ENCODE measurements around the gene PIK3R4.

PIK3R4 gene

DNA sequence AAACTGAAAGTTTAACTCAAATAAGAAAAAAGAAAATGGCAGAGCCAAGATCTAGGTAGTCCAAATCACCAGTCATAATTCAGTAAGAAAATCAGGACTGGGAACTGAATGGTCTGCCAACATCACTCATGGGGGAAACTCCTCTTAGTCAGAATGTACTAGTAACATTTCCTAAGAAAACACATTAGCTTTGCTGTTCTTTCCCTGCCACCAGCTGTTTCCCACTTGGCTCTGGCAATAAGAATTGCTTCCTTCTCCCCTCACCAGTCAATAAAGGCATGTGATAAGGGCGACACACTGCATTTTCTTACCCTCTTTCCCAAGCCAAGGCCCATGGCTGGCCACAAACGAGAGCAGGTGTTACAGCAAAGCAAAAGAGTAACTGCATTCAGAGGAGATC lies 46.1 kb downstream of the PIK3R4 start:
- Histone ChIP-seq H3K9me2 (replicated peaks; ENCODE audit: control insufficient read depth, low read length) (no peaks in the 10 kb centered on the region), H3K4me1 (ENCODE audit: control insufficient read depth, low read length) (no peaks in the 10 kb centered on the region), H3K4me3 (ENCODE audit: low read length) (no peak overlapping the region), H3K27me3 (ENCODE audit: control insufficient read depth, low read length) (no peaks in the 10 kb centered on the region), H3K4me2 (ENCODE audit: low read length) (no peak overlapping the region), H3K27ac (ENCODE audit: low read depth, low read length) (no peak overlapping the region), H3F3A (ENCODE audit: control insufficient read depth, insufficient read depth) (no peaks in the 10 kb centered on the region), H3K9me3 (ENCODE audit: control insufficient read depth, insufficient read depth, low read length) (no peaks in the 10 kb centered on the region), H3K79me2 (ENCODE audit: control insufficient read depth, low read length) (no peaks in the 10 kb centered on the region), H3K36me3 (ENCODE audit: control insufficient read depth, low read length) (peaks cover 51% of the 10 kb centered on the region), H4K20me1 (ENCODE audit: control insufficient read depth, insufficient read depth, low read depth, low read length) (no peaks in the 10 kb centered on the region)
- TF ChIP-seq EZH2phosphoT487 (IDR thresholded peaks at IDR 0.05; ENCODE audit: borderline replicate concordance, low read length): no peak
- TF ChIP-seq, protein P1, sequence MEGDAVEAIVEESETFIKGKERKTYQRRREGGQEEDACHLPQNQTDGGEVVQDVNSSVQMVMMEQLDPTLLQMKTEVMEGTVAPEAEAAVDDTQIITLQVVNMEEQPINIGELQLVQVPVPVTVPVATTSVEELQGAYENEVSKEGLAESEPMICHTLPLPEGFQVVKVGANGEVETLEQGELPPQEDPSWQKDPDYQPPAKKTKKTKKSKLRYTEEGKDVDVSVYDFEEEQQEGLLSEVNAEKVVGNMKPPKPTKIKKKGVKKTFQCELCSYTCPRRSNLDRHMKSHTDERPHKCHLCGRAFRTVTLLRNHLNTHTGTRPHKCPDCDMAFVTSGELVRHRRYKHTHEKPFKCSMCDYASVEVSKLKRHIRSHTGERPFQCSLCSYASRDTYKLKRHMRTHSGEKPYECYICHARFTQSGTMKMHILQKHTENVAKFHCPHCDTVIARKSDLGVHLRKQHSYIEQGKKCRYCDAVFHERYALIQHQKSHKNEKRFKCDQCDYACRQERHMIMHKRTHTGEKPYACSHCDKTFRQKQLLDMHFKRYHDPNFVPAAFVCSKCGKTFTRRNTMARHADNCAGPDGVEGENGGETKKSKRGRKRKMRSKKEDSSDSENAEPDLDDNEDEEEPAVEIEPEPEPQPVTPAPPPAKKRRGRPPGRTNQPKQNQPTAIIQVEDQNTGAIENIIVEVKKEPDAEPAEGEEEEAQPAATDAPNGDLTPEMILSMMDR (IDR thresholded peaks at IDR 0.05; ENCODE audit: low read depth, low read length, poor library complexity, severe bottlenecking): no peak

- H3K27me3 ChIP-seq (ENCODE audit: control insufficient read depth, low read length): no peaks in the 10 kb centered on the region
- H3F3A ChIP-seq (ENCODE audit: control insufficient read depth, insufficient read depth): no peaks in the 10 kb centered on the region
- H3K9me2 ChIP-seq (replicated peaks; ENCODE audit: control insufficient read depth, low read length): no peaks in the 10 kb centered on the region
- H3K79me2 ChIP-seq (ENCODE audit: control insufficient read depth, low read length): no peaks in the 10 kb centered on the region
- H4K20me1 ChIP-seq (ENCODE audit: control insufficient read depth, insufficient read depth, low read depth, low read length): no peaks in the 10 kb centered on the region
- no peak overlapping the region for H3K4me3 ChIP-seq (ENCODE audit: low read length)
- H3K27ac ChIP-seq (ENCODE audit: low read depth, low read length): no peak overlapping the region
- H3K4me1 ChIP-seq (ENCODE audit: control insufficient read depth, low read length): no peaks in the 10 kb centered on the region
- no peaks in the 10 kb centered on the region for H3K9me3 ChIP-seq (ENCODE audit: control insufficient read depth, insufficient read depth, low read length)
- peaks cover 50% of the 10 kb centered on the region for H3K36me3 ChIP-seq (ENCODE audit: control insufficient read depth, low read length)
- H3K4me2 ChIP-seq (ENCODE audit: low read length): no peak overlapping the region
- TF ChIP-seq, protein P1 (IDR thresholded peaks at IDR 0.05; ENCODE audit: low read depth, low read length, poor library complexity, severe bottlenecking): peak; percentile 50
- no peak for TF ChIP-seq EZH2phosphoT487 (IDR thresholded peaks at IDR 0.05; ENCODE audit: borderline replicate concordance, low read length)
Measured at GRCh38 chr3:130699765-130700164, 46.9 kb downstream of the PIK3R4 start.

- Histone ChIP-seq H3K4me2 (ENCODE audit: low read length) (no peak overlapping the region), H3F3A (ENCODE audit: control insufficient read depth, insufficient read depth) (no peaks in the 10 kb centered on the region), H3K27me3 (ENCODE audit: control insufficient read depth, low read length) (no peaks in the 10 kb centered on the region), H3K27ac (ENCODE audit: low read depth, low read length) (no peak overlapping the region), H4K20me1 (ENCODE audit: control insufficient read depth, insufficient read depth, low read depth, low read length) (no peaks in the 10 kb centered on the region), H3K4me3 (ENCODE audit: low read length) (no peak overlapping the region), H3K9me2 (replicated peaks; ENCODE audit: control insufficient read depth, low read length) (no peaks in the 10 kb centered on the region), H3K9me3 (ENCODE audit: control insufficient read depth, insufficient read depth, low read length) (no peaks in the 10 kb centered on the region), H3K36me3 (ENCODE audit: control insufficient read depth, low read length) (peaks cover 29% of the 10 kb centered on the region), H3K4me1 (ENCODE audit: control insufficient read depth, low read length) (no peaks in the 10 kb centered on the region), H3K79me2 (ENCODE audit: control insufficient read depth, low read length) (no peaks in the 10 kb centered on the region)
- no peak for TF ChIP-seq EZH2phosphoT487 (IDR thresholded peaks at IDR 0.05; ENCODE audit: borderline replicate concordance, low read length)
- TF ChIP-seq, protein P1 (IDR thresholded peaks at IDR 0.05; ENCODE audit: low read depth, low read length, poor library complexity, severe bottlenecking): no peak
Measured at GRCh38 chr3:130693314-130693713, 53.3 kb downstream of the PIK3R4 start.

DNA sequence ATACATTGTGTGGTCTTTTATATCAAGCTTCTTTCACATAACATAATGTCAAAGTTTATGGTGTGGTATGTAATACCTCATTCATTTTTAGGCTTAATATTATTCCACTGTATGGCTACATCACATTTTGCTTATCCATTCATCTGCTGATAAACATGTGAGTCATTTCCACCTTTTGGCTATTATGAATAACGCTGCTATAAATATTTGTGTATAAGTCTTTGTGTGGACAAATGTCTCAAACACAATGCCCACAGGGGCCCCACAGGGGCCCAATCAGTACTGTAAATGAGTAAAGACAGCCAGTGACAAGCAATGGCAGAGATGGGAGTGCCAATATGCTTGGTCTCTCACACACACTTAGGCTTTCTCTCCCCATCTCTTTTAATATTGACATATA lies 54.2 kb downstream of the PIK3R4 start:
- no peaks in the 10 kb centered on the region for H3F3A ChIP-seq (ENCODE audit: control insufficient read depth, insufficient read depth)
- H4K20me1 ChIP-seq (ENCODE audit: control insufficient read depth, insufficient read depth, low read depth, low read length): no peaks in the 10 kb centered on the region
- no peaks in the 10 kb centered on the region for H3K4me1 ChIP-seq (ENCODE audit: control insufficient read depth, low read length)
- no peak overlapping the region for H3K4me3 ChIP-seq (ENCODE audit: low read length)
- H3K79me2 ChIP-seq (ENCODE audit: control insufficient read depth, low read length): no peaks in the 10 kb centered on the region
- TF ChIP-seq, protein P1 (IDR thresholded peaks at IDR 0.05; ENCODE audit: low read depth, low read length, poor library complexity, severe bottlenecking): no peak
- no peak for TF ChIP-seq EZH2phosphoT487 (IDR thresholded peaks at IDR 0.05; ENCODE audit: borderline replicate concordance, low read length)
- H3K27me3 ChIP-seq (ENCODE audit: control insufficient read depth, low read length): no peaks in the 10 kb centered on the region
- no peak overlapping the region for H3K27ac ChIP-seq (ENCODE audit: low read depth, low read length)
- peaks cover 33% of the 10 kb centered on the region for H3K36me3 ChIP-seq (ENCODE audit: control insufficient read depth, low read length)
- H3K4me2 ChIP-seq (ENCODE audit: low read length): no peak overlapping the region
- H3K9me3 ChIP-seq (ENCODE audit: control insufficient read depth, insufficient read depth, low read length): no peaks in the 10 kb centered on the region
- H3K9me2 ChIP-seq (replicated peaks; ENCODE audit: control insufficient read depth, low read length): no peaks in the 10 kb centered on the region
